HepG2 (cell line): Measurements from ENCODE around the gene FAM181A. TPM values are rescaled to one million over a fixed set of nuclear protein-coding genes. Genes with fewer than 3 reads are reported as not detected.
A peak's percentile ranks its signal among the peaks of the same experiment; 100 is the strongest.

Experiments used
- ATAC-seq: fragments of 200-7000 bp; cut with Tn5 transposase; 3 replicates; pipeline ENCODE4 v1.9.1; 2020; ENCODE audit warnings: mild to moderate bottlenecking, moderate library complexity
- BruUV-seq: library from RNA; stranded (reverse); fragments of 400-500 nt; replicated peaks from 2 replicates; lab custom pipeline; 2021; lab: Mats Ljungman, UMichigan
- CTCF ChIA-PET: fragments of 300-600 bp; formaldehyde crosslinking; extraction: SDS; loops from one replicate; lab custom pipeline; 2021; ENCODE audit warnings: low total read pairs, inconsistent platforms, low intra/inter-chr PET ratio; lab: Yijun Ruan, JAX
- POLR2A ChIA-PET: fragments of 350-600 bp; sonication (Branson Sonifier 250); formaldehyde crosslinking; loops from one replicate; lab custom pipeline; 2020; ENCODE audit warnings: antibody characterized with exemption, inconsistent platforms; lab: Yijun Ruan, JAX
- DNase-seq: peaks from one replicate; pipeline ENCODE4 v3.0.0-alpha.2; 2015; ENCODE audit warnings: low spot score
- FAIRE-seq: peaks from 3 replicates; lab custom pipeline; 2011; peaks lifted over from hg19 to GRCh38; lab: Jason Lieb, UNC
- H2AFZ ChIP-seq: one replicate; pipeline ENCODE4 v1.6.1; 2011; ENCODE audit warnings: low read length, inconsistent platforms
- H3K27ac ChIP-seq: fragments of 300-600 bp; 3 replicates; pipeline ENCODE4 v1.8.0; 2011; ENCODE audit warnings: mixed run types, mild to moderate bottlenecking, mixed read lengths, low read length, inconsistent platforms; ENCODE audit not compliant: insufficient read depth; ENCODE audit errors: extremely low read length
- H3K27me3 ChIP-seq, 2 experiments: fragments of 200-600 bp in 1 of 2; 2 replicates in 1 of 2; 3 replicates in 1 of 2; pipeline versions ENCODE4 v1.6.0 to v1.8.0; 2011; ENCODE audit warnings: low read length in 2 of 2, mild to moderate bottlenecking in 2 of 2, moderate library complexity in 2 of 2, inconsistent platforms in 1 of 2; ENCODE audit not compliant: insufficient read depth in 2 of 2, control insufficient read depth in 1 of 2
- H3K36me3 ChIP-seq, 2 experiments: fragments of 200-600 bp in 1 of 2; replicated peaks in 1 of 2; 2 replicates in 1 of 2; 3 replicates in 1 of 2; pipeline versions ENCODE4 v1.5.1 to v1.8.0; 2011; ENCODE audit warnings: low read length in 2 of 2, inconsistent platforms in 1 of 2; ENCODE audit not compliant: insufficient read depth in 2 of 2, control insufficient read depth in 1 of 2
- H3K4me1 ChIP-seq: 2 replicates; pipeline ENCODE4 v1.5.1; 2012; ENCODE audit warnings: low read length, inconsistent platforms; ENCODE audit not compliant: insufficient read depth
- H3K4me2 ChIP-seq: 2 replicates; pipeline ENCODE4 v1.6.0; 2011; ENCODE audit warnings: low read depth, low read length, inconsistent platforms
- H3K4me3 ChIP-seq, 3 experiments: fragments of 200-600 bp in 1 of 3; sonication (generic), shearing (Covaris generic) in 1 of 3; replicated peaks in 1 of 3; 2 replicates each; pipeline ENCODE4 v1.5.1; 2011 to 2016; ENCODE audit warnings: low read length in 3 of 3, inconsistent platforms in 2 of 3, low read depth in 2 of 3, mild to moderate bottlenecking in 2 of 3, control low read depth in 1 of 3, mixed read lengths in 1 of 3; ENCODE audit not compliant: insufficient read depth in 1 of 3
- H3K79me2 ChIP-seq: one replicate; pipeline ENCODE4 v1.6.1; 2011; ENCODE audit warnings: low read length, inconsistent platforms; ENCODE audit not compliant: insufficient read depth
- H3K9ac ChIP-seq: 2 replicates; pipeline ENCODE4 v1.6.0; 2011; ENCODE audit warnings: mild to moderate bottlenecking, low read depth, low read length, inconsistent platforms; ENCODE audit not compliant: insufficient read depth
- H3K9me3 ChIP-seq: 2 replicates; pipeline ENCODE4 v1.5.1; 2012; ENCODE audit warnings: mild to moderate bottlenecking, low read length
- H4K20me1 ChIP-seq: 2 replicates; pipeline ENCODE4 v1.6.0; 2011; ENCODE audit warnings: inconsistent platforms, mild to moderate bottlenecking, low read length, moderate library complexity; ENCODE audit not compliant: insufficient read depth
- MEIS1 ChIP-seq: sonication (generic); formaldehyde crosslinking; IDR thresholded peaks from 2 replicates; pipeline ENCODE4 v1.9.0; 2021; ENCODE audit warnings: mild to moderate bottlenecking, missing genetic modification reagents, moderate library complexity, borderline replicate concordance
- NFIB ChIP-seq: sonication (generic); formaldehyde crosslinking; IDR thresholded peaks from 2 replicates; pipeline ENCODE4 v1.9.0; 2021; ENCODE audit warnings: missing genetic modification reagents, mild to moderate bottlenecking, borderline replicate concordance
- TSC22D2 ChIP-seq: sonication (generic); formaldehyde crosslinking; IDR thresholded peaks from 2 replicates; pipeline ENCODE4 v1.5.1; 2020; ENCODE audit warnings: missing genetic modification reagents, mild to moderate bottlenecking, borderline replicate concordance
- ZEB1 ChIP-seq: IDR thresholded peaks from 2 replicates; pipeline ENCODE4 v1.6.1; 2012; ENCODE audit warnings: mild to moderate bottlenecking, low read depth, inconsistent platforms; ENCODE audit not compliant: insufficient replicate concordance
- ZNF232 ChIP-seq: sonication (generic); formaldehyde crosslinking; IDR thresholded peaks from 2 replicates; pipeline ENCODE4 v1.4.0; 2020; ENCODE audit warnings: missing genetic modification reagents, borderline replicate concordance
- ZNF629 ChIP-seq: sonication (generic); formaldehyde crosslinking; conservative IDR thresholded peaks from 2 replicates; pipeline ENCODE4 v1.5.0; 2020; ENCODE audit warnings: missing genetic modification reagents
- ZSCAN9 ChIP-seq: IDR thresholded peaks from 2 replicates; pipeline ENCODE4 v1.6.1; 2016; ENCODE audit warnings: borderline replicate concordance
- WGBS: methylation state at CpG from one replicate; pipeline ENCODE4 v1.1.6; 2017; ENCODE audit warnings: low lambda C conversion rate; 5-methylcytosine and 5-hydroxymethylcytosine counted together
- in situ Hi-C: cut with HindIII; loops from 2 replicates; pipeline ENCODE4 v1.10.0; 2017; ENCODE audit warnings: low pct_unique_long_range_greater_than_20kb; ENCODE audit not compliant: extremely low pct_ligation_motif_present
- intact Hi-C: fragments of 100-400 bp; cut with micrococcal nuclease; formaldehyde crosslinking; loops from one replicate; pipeline ENCODE4 v1.10.0; 2022; ENCODE audit not compliant: unreplicated experiment
- polyA plus RNA-seq, 8 experiments: library from polyadenylated mRNA; depleted of rRNA in 3 of 8; stranded (reverse) in 7 of 8; unstranded in 1 of 8; fragments of >200 nt; fragmentation: Illumina TruSeq in 4 of 8; extraction: Trizol in 4 of 8; gene quantifications; 2 replicates each; pipeline versions ENCODE4 v1.2.1 to v1.2.3, GENCODE V29; 2011 to 2016; ENCODE audit warnings: low read depth in 4 of 8, missing spikeins in 1 of 8, mixed read lengths in 1 of 8; ENCODE audit not compliant: insufficient read depth in 1 of 8
- total RNA-seq, 5 experiments: library from RNA; depleted of rRNA; stranded (reverse); fragments of >200 nt; fragmentation: Illumina TruSeq; extraction: Trizol; gene quantifications; 2 replicates each; pipeline ENCODE4 v1.2.3, GENCODE V29; 2016; ENCODE audit warnings: low read depth in 1 of 5
- TF ChIP-seq, protein P1 (sequence below): sonication (generic); formaldehyde crosslinking; IDR thresholded peaks from 2 replicates; pipeline ENCODE4 v1.4.0; 2020; ENCODE audit warnings: missing genetic modification reagents

FAM181A gene
- total and polyA plus RNA-seq, 2 of the 13 experiments (the other 11 are each of a cell fraction or from before 2014, with no cell fraction given), result 1.1 to 1.5 TPM

DNA sequence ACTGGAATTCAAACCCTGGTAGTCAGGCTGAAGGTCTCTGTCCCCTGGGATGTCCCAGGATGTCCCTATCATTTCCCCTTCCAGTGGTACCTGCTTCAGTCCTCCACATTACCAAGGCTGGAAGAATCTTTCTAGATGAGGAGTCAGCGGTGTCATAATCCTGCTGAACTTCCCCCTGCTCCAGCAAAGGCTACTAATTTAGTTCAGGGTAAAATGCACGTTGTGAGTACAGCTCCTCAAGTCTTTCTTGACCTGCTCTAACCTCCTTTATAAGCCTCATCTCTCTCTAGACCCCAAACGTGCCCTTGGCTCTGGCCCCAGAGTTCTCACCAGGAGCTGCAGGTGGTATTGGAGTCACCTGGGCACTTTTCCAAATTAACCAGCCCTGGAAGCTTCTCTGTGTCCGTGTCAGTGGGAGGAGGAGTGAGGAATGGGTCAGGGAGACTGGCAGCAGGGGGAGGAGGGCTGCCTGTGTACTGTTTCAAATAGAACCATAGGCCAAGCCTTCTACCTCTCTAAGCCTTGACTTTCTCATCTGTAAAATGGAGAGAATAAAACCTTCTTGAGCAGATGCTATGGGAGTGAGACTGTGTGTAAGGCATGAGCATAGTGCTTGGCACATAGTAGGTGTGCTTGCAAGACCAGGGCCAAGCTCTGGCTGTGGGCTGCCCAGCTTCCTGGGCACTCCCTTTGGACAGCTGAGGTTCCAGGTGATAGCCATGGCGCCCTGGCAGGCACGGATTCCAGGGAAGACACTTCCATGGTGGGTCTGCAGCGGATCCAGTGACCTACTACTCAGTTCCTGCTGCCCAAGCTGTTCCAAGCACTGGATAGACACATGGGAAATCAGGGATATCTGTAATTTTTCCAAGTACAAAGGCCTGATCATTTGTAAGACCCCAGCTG is 24.7 kb downstream of the FAM181A start:
- WGBS, result 34% methylated on average over 3 of the region's 7 CpGs
- POLR2A ChIA-PET, result interaction anchor here (2.2 kb wide), 1 partner anchor 11 kb away, joined by 14 read pairs; no protein-coding TSS in a partner anchor
- Histone ChIP-seq H3K4me3 (no peak overlapping the region), H3K4me2 (no peak overlapping the region), H3K27ac (no peak overlapping the region), H3K79me2 (no peaks in the 10 kb centered on the region), H3K36me3 (no peaks in the 10 kb centered on the region), H3K9me3 (no peaks in the 10 kb centered on the region), H3K9ac (no peak overlapping the region), H4K20me1 (no peaks in the 10 kb centered on the region), H2AFZ (no peak overlapping the region), H3K27me3 (no peaks in the 10 kb centered on the region), H3K4me1 (peaks cover 54% of the 10 kb centered on the region)
- intact Hi-C loops (loop anchor here (10.0 kb wide), 1 partner anchor 183 kb away; no protein-coding TSS in a partner anchor), in situ Hi-C loops (no loop called here)
- TF ChIP-seq MEIS1 (no peak), ZSCAN9 (CRISPR knock-in tag) (no peak), NFIB (CRISPR knock-in tag) (no peak), ZEB1 (no peak), ZNF232 (CRISPR knock-in tag) (no peak), TSC22D2 (CRISPR knock-in tag) (no peak), ZNF629 (CRISPR knock-in tag) (peak; percentile 63)
- TF ChIP-seq, protein P1, sequence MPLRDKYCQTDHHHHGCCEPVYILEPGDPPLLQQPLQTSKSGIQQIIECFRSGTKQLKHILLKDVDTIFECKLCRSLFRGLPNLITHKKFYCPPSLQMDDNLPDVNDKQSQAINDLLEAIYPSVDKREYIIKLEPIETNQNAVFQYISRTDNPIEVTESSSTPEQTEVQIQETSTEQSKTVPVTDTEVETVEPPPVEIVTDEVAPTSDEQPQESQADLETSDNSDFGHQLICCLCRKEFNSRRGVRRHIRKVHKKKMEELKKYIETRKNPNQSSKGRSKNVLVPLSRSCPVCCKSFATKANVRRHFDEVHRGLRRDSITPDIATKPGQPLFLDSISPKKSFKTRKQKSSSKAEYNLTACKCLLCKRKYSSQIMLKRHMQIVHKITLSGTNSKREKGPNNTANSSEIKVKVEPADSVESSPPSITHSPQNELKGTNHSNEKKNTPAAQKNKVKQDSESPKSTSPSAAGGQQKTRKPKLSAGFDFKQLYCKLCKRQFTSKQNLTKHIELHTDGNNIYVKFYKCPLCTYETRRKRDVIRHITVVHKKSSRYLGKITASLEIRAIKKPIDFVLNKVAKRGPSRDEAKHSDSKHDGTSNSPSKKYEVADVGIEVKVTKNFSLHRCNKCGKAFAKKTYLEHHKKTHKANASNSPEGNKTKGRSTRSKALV (CRISPR knock-in tag), result no peak
- no TSS peak for BruUV-seq
- DNase-seq (no peak), ATAC-seq (no peak), FAIRE-seq (no peak)
- CTCF ChIA-PET, result no interaction called here
